ENCODE results near the gene SYTL2. TPM values are rescaled to one million over a fixed set of nuclear protein-coding genes. Genes with fewer than 3 reads are reported as not detected.
"Not testable (repeated sequence)": the region's sequence is repeated elsewhere in the genome, so short reads cannot be mapped to it uniquely, and the experiment has no call there.

Gene SYTL2
- polyA plus RNA-seq, 12 donors, result 47.7 to 129 (median 85.4) TPM; not detected in 1

DNA sequence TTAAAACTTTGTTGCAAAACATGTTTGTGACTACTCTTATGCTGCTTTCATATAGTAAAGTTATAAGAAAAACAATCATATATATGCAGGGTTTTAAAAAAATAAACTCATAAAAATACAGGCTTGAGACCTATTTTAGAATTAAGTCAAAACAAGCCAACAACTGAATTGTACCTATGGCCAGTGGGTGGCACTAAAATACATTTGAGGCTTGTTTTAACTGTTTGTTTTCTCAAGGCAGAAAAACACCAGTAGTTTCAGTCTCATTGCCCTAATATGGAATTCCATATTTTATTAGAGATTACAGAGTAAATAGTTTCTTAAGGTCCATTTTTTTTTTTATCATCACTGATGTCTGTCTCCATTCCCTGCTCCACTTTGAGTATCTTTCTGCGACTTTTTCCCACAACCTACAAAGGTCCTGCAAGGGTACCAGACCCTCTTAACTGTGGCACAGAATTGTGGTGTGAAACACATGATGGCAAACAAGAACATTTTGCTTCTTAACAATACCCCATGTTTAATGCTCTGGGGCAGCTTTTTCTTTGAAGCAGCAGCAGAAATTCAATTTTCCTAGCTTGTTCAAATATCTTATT lies 116.5 kb downstream of the SYTL2 start:
- no peak for DNase-seq

DNA sequence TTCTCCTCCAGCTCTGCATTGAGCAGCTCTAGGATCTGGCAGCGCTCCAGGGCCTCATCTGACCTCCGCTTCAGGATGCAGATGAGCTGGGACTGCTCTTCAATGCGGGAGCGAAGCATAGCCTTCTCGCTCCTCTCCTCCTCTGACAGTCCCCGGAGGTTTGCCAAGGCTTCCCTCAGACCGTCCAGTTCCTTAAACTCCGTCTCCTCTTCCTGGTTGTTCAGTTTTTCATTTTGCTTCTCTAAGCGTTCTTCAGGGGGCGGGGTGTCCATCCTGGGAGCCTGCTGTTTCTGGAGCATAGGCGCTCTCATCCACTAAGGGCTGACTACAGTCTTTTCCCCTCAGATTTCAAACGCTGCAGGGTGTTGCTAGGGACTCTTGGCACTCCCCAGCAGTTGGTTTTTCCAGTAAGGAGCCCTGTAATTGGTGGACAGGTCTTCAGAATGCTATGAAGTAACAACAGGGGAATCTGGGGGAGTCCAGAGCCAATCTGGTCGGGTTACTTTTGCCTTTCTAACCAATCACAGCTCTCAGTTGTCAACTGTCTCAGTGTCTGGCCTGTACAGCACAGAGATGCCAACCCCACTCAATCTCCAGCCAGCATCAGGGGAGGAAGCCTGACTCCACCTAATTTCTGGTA lies 125.0 kb downstream of the SYTL2 start, which contains the start of gene CCDC89:
Gene CCDC89 (minus strand): TSS at position 376 of the 640 bp plus-strand sequence. CDS start 65 bp downstream, at position 311.
- peak; percentile 93 for DNase-seq

DNA sequence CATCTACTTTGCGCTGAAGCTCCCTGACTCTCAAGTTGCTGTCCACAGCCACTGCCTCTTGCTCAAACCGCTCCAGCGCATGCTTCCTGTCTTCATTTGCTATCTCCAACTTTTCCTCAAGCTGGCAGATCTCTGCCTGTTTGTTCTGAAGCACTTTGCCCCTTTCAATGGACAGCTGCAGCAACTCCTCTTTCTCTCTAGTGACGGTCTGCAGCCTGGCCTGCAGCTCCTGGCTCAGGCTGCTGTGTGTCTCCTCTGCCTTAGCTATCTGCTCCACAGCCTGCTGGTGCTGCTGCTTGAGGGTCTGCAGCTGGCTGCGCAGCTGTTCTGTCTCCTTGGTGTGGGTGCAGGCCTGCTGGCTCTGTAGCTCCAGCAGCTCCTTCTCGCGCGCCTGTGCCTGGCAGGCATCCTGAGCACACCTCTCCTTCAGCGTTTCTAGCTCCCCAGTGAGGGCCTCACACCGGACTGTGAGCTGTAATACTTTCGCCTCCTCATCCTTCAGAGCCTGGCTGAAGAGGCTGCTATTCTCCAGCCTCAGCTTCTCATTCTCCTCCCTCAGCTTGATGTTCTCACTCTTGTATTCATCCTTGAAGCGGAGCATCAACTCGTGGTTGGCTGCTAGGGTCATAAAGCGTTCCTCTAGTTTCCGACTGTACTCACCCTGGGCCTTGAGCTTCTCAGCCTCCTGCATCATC lies 125.7 kb downstream of the SYTL2 start:
- DNase-seq, result peak; percentile 57

DNA sequence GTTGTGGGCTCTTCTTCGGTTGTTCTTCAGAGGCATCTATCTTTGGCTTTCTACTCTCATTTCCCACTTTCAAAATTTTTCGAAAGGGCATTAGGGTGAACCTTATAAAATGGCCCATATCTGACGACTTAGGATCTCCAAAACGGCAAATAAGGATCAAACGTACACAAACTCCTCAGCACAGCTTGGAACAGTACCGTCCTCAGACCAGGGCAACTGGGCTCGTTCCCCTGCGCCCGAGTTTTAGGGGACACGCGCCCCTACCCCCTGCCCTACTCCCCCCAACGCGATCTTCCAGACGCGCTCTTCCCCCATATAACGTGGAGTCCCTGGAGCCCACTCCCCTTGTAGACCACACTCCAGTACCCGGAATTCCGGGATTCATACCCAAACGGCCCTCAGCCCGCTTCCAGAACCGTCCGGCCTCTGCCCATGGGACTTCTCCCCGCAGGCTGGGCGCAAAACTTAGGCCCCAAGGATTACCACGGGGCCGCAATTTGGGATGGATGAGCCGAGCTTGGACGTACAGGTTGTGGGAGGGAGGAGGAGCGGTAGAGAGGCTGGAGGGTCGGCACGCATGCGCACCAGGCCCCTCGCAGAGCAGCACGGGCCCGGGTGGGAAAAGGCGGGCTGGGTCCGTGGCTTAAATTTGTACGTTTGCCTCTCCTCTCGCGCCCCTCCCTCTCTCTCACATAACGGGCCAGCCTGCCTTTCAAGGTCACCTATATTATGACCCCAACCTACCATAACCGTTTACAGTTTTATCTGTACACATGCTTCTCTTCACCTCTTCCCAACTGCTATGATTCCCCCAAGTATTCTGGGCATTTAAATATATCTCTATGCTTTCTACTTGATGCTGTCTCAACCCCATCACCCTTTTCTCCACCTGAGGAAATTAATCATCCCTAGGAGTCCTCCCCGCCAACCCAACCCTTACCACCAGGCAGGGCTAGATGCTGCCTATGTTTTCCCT lies 128.3 kb downstream of the SYTL2 start:
- DNase-seq, result peak; percentile 71

DNA sequence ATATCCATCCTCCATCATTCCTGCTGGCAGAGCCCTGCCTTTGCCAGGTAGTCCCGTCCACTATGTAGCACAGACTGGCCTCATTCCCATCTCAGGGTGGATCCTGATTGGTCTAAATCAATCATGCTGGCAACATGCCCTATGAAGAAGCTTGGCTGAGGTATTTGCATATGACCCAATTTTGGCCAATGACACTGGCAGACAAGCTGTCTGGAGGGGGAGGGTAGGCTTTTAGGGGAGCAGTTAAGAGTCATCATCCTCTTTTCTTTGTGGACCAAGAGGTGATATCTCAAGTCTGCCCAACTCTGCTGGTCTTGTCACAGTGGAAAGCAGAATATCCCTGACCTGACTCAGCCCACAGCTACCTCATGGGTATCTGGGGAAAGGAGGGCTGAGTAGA lies 130.0 kb downstream of the SYTL2 start:
- no peak for DNase-seq

DNA sequence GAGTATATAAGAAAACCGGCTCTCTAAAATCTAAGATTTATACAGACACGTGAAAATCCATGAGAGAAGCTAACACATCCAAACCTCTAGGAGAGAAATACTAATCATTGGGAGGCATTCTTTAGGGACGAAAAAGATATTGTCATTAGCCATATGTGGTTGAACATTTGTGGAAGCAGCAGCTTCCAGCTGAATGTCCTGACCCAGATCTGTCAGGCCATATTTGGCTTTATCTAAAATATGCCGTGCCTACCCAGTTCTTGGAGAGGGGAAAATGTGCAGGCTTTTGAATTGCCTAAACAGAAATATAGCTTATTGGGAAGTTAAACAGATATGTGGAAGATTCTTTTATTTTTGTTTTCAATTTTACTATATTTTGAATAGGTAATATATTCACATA lies 131.4 kb downstream of the SYTL2 start:
- DNase-seq, result no peak

DNA sequence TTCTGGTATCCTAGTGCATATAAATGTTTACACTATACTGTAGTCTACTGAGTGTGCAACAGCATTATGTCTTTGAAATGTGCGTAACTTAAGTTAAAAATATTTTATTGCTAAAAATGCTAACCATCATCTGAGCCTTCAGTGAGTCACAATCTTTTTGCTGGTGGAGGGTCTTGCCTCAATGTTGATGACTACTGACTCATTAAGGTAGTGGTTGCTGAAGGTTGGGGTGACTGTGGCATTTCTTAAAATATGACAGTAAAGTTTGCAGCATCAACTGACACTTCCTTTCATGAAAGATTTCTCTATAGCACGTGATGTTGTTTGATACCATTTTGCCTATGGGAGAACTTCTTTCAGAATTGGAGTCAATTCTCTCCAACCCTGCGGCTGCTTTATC lies 137.5 kb downstream of the SYTL2 start:
- no peak for DNase-seq

DNA sequence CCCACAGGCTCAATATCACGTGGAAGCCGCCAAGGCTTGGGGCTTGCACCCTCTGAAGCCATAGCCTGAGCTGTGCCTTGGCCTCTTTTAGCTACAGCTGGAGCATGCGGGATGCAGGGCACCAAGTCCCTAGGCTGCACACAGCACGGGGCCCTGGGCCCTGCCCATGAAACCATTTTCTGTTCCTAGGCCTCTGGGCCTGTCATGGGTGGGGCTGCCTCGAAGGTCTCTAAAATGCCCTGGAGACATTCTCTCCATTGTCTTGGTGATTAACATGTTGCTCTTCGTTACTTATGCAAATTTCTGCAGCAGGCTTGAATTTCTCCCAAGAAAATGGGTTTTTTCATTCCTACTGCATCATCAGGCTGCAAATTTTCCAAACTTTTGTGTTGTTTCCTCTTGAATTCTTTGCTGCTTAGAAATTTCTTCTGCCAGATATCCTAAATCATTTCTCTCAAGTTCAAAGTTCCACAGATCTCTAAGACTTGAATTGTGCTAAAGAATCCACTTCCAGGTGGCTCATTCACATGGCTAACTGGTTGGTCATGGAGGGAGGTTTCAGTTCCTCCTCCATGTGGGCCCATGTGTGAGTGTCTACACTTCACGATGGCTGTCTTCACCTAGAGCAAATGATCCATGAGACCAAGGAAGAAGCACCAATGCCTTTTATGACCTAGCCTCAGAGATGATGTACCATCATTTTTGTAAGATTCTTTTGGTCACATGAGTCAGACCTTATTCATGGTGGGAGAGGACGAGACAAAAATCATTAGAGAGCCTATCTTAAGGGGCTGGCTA lies 138.6 kb downstream of the SYTL2 start:
- DNase-seq, result no peak

DNA sequence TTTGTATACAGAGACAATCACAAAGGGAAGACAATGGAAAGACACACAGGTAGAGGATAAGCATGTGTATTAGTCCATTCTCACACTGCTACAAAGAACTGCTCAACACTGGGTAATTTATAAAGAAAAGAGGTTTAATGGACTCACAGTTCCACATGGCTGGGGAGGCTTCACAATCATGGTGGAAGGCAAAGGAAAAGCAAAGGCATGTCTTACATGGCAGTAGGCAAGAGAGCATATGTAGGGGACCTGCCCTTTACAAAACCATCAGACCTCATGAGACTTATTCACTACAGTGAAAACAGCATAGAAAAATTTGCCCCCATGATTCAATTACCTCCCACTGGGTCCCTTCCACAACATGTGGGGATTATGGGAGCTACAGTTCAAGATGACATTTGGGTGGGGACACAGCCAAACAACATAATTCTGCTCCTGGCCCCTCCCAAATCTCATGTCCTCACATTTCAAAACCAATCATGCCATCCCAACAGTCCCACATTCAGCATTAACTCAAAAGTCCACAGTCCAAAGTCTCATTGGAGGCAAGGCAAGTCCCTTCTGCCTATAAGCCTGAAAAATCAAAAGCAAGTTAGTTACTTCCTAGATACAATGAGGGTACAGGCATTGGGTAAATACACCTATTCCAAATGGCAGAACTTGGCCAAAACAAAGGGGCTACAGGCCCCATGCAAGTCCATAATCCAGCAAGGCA lies 139.8 kb downstream of the SYTL2 start:
- DNase-seq, result not testable (repeated sequence)

DNA sequence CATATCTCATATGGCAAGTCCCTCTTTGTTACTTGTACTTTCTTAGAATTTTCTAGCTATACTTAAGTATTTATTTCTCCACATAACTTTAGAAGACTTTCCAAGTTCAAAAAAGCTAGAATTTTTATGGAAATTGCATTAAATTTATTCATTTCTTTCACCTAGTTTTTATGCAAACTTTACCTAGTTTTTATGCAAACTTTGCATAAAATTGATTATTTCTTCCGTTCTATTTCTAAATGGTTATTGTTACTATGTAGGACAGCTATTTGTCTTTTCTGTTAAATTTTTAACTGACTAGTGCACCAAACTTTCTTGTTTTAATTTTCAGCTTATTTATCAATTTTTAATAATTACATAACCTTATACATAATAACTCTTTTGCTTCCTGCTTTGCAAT lies 142.8 kb downstream of the SYTL2 start:
- DNase-seq, result no peak

DNA sequence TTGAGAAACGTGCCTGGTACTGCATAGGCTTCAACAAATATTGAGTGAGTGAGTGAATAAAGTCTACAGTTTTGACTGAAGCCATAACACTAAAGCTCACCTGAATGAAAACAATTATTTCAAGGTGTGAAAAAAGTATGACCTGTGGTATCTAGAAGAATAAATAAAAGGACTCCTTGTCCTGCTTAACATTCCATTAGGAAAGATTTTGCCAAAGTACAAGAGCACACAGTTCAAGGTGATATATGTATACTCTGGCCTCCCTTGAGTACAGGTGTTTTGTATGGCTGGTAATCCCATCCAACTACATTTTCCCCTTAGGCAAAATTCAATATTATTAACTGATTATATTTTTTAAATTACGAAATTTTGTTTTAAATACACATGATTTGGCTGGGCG lies 144.3 kb downstream of the SYTL2 start:
- no peak for DNase-seq

DNA sequence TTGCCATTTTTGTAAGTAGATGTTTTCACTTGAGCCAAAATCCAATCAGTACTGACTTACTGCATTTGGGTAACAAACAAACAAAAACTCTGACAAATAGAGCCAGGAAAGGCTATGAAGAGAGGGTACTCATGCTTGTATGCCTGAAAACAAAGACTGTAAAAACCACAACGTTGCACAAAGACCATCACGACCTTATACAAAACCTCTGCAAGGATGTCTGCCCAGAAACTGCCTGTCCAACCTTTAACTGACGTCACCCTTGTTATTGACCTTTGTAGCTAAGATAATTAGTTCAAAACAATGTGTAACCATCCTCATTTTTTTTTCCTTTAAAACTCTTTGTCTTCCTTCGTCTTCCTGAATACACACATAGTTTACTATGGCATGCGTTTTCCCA lies 145.2 kb downstream of the SYTL2 start:
- no peak for DNase-seq

DNA sequence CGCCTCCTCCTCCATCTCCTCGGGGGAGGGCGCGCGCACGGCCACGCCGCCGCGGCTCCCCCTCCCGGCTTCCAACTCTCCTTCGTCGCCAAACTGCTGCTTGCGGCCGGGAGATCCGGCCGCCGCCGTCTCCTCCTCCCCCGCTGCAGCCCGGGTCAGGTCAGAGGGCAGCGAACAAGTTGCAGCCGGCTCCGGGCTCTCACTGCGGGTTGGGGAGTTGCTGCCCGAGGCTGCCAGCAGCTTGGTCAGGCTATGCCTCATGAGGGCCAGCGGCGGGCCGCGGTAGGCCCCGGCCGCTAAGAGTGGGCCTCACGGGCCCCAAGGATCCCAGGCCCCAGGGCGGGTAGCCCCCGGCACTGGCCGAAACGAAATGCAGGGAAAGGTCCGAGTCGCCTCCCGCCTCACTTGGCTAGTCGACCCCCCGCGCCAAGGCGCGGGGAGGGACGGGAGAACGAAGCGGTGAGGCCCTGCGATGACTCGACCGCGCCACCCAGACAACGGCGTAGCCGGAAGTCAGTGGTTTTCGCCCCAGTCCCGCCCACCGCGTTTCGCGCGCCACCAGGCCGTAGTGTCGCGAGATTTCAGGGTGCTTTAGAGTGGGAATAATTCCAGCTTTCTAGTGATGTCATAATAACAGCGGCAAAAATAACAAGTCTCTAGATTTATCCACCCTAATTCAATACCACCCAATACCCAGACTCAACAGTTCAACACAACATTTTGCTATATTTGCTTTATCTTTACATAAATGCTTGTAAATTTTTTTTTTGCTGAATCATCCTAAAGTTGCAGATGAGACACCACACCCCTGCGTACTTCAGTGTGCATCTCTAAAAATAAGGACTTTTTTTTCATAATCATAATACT lies 146.1 kb downstream of the SYTL2 start, which contains the start of gene CREBZF:
Gene CREBZF (minus strand): TSS at position 515 of the 867 bp plus-strand sequence. CDS start 254 bp downstream, at position 261.
- DNase-seq, result peak; percentile 97

DNA sequence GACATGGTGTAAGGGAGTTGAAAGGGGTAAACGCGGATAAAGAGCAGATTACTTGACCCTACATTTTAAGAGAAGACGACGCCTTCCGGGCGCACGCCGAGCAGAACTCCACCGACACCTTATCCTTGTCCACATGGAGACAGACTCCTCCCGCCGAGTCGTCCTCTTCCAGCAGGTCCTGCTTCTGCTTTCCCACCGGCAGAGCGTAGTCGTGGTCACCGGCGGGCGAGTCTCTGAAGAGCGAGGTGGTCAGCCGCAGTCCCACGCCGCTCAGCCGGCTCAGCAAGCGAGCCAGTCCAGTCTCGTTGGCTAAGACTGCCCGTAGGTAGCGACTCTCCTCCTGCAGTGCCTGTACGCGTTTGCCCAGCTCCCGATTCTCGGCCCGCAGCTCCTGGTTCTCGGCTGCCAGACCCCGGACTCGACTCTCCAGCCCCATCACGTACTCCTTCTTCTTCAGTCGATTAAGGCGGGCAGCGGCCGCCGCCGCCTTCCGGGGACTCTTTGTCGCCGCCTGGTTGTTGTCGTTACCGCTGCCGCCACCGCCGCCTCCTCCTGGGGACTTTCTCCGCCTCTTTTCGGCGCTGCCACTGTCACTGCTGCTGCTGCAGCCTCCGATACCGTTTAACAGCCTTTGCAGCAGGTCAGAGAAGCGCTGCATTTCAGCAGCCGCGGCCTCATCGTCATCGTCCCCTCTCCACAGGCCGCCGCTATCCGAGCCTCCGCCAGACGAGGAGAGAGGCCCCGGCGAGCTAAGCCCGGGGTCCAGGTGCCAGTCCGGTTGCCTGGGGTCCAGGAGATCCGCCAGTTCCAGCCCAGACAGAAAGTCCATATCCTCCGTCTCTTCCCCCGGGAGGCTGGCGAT lies 147.0 kb downstream of the SYTL2 start:
- DNase-seq, result peak; percentile 70

DNA sequence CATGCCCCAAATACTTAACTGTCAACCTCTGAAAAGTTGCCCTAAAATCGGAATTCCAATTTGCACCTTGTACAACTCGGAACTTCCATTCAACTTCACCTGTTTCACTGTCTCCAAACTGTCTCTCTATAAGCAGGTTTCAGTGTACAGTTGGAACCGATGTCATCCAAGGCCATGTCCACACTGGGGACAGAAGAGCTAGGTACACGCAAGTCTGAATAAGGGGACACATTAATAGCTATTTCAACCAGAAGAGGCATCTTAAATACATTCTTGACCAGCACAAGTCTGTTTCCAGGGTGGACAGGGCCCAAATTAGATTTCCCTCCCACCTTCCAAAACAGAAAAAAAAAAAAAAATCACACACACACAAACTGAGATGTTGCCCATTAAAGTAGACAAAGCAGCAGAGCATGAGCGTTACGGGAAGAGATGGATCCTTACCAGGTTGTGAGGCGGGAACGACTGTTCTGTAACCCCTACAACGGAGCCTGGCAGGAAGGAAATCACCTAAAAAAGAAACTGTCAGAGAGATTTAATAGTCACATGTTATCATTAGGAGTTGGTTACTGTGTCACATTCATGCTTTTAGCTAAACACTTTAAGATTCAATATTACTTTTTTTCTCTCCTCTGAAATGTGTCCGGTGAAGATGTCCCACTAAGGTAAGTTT lies 147.7 kb downstream of the SYTL2 start:
- DNase-seq, result no peak

DNA sequence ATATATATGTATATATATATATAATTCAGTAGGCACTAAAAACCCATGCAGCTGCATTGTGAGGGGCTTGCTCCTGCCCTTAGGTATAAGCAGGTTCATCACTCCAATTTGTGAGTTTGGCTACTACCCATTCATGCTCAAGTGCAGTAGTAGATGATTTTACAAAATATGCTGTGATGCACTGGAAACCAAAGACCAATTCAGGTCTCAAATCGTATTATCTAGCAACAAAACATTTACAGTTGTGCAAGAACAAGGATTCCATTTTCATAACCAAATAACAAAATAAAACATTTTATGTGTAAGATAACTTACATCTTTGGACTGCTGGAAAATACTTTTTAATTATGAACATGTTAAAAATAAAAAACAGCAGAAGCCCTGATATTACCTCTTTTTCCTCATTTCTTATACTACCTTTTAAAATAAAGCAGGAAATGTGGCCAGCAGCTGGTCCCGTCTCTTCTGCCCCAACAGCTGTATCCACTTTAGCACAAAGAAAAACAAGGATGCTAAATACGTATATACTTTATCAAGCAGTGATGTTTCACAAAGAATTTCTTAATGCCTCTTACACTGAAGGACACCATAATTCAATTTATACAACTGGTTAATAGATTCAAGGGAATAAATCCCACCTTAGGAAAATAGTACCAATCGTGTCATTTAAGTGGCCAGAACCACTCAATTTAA lies 148.8 kb downstream of the SYTL2 start:
- no peak for DNase-seq

DNA sequence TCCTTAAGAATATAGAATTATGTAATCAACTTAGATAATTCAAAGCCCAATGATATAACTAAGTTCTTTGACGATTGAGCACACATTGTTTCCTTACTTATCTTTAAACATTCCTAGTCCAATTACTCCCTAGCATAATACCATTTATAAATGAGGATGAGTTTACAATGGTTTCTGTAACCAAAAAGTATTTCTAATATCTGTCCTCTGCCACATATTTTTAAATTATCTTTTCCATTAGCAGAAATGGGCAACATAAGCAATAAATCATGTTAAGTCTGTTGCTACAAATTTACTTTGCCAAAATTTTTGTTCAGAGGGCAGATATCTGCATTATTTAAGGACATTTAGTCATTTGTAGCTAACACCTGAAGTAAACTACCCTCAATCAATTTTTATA lies 152.8 kb downstream of the SYTL2 start:
- no peak for DNase-seq
